HCT116 (cell line): ENCODE data around the gene ARL6IP6. TPM values are rescaled to one million over a fixed set of nuclear protein-coding genes. Genes with fewer than 3 reads are reported as not detected.

Experiments used
- ATAC-seq: fragments of 200-7000 bp; cut with Tn5 transposase; 2 replicates; pipeline ENCODE4 v1.9.1; 2020; ENCODE audit warnings: mild to moderate bottlenecking, moderate library complexity
- BruUV-seq: library from RNA; stranded (reverse); fragments of 400-500 nt; replicated peaks from 2 replicates; lab custom pipeline; 2021; lab: Mats Ljungman, UMichigan
- CTCF ChIA-PET: fragments of 300-600 bp; sonication (Branson Sonifier 250); formaldehyde crosslinking; loops from one replicate; lab custom pipeline; 2021; ENCODE audit warnings: antibody characterized with exemption; lab: Charles Lee
- POLR2A ChIA-PET: fragments of 300-600, 350-600 bp; sonication (Branson Sonifier 250); formaldehyde crosslinking; loops from one replicate; lab custom pipeline; 2021; ENCODE audit warnings: antibody characterized with exemption; lab: Charles Lee
- RAD21 ChIA-PET, 2 experiments: fragments of 300-600 bp; sonication (Branson Sonifier 250); formaldehyde crosslinking; loops; one replicate each; lab custom pipeline; 2023; ENCODE audit warnings: low total read pairs in 2 of 2; ENCODE audit not compliant: uncharacterized antibody in 2 of 2, unreplicated experiment in 2 of 2, low non-redundant PET in 1 of 2; lab: Charles Lee
- DNase-seq: peaks from one replicate; pipeline ENCODE4 v3.0.0-alpha.2; 2010; ENCODE audit warnings: low read depth, low spot score
- H2AFZ ChIP-seq: fragments of 200-600 bp; shearing (Covaris generic), sonication (generic); 2 replicates; pipeline ENCODE4 v1.6.1; 2017; ENCODE audit warnings: low read depth, mixed run types, mixed read lengths, antibody characterized with exemption, low read length; ENCODE audit not compliant: poor library complexity, severe bottlenecking
- H3K27ac ChIP-seq: 2 replicates; pipeline ENCODE4 v1.5.1; 2012; ENCODE audit warnings: low read depth, low read length
- H3K27me3 ChIP-seq: fragments of 200-600 bp; sonication (generic); 2 replicates; pipeline ENCODE4 v1.6.1; 2016; ENCODE audit warnings: mixed run types, low read length, mixed read lengths; ENCODE audit not compliant: insufficient read depth
- H3K36me3 ChIP-seq, 2 experiments: fragments of 200-500 bp in 1 of 2; fragments of 200-600 bp in 1 of 2; sonication (Bioruptor generic) in 1 of 2; sonication (generic) in 1 of 2; 2 replicates each; pipeline versions ENCODE4 v1.5.1 to v1.6.1; 2014 to 2016; ENCODE audit warnings: low read length in 2 of 2, inconsistent platforms in 1 of 2, mixed read lengths in 1 of 2, mixed run types in 1 of 2; ENCODE audit not compliant: insufficient read depth in 2 of 2, control insufficient read depth in 1 of 2
- H3K4me1 ChIP-seq, 2 experiments: fragments of 200-600 bp in 1 of 2; sonication (generic) in 1 of 2; 2 replicates each; pipeline versions ENCODE4 v1.5.1 to v1.6.1; 2012 to 2017; ENCODE audit warnings: low read length in 2 of 2, inconsistent platforms in 1 of 2, mild to moderate bottlenecking in 1 of 2, mixed read lengths in 1 of 2, mixed run types in 1 of 2, moderate library complexity in 1 of 2; ENCODE audit not compliant: insufficient read depth in 2 of 2, control insufficient read depth in 1 of 2
- H3K4me2 ChIP-seq: fragments of 200-600 bp; sonication (generic); 2 replicates; pipeline ENCODE4 v1.6.1; 2017; ENCODE audit warnings: mixed run types, low read length, mixed read lengths
- H3K4me3 ChIP-seq, 2 experiments: fragments of 200-600 bp in 1 of 2; sonication (generic) in 1 of 2; replicated peaks in 1 of 2; 2 replicates each; pipeline ENCODE4 v1.5.1; 2011 to 2016; ENCODE audit warnings: low read length in 2 of 2, control low read depth in 1 of 2, low read depth in 1 of 2, mild to moderate bottlenecking in 1 of 2, mixed read lengths in 1 of 2, mixed run types in 1 of 2
- H3K79me2 ChIP-seq: fragments of 200-600 bp; sonication (generic); 2 replicates; pipeline ENCODE4 v1.6.1; 2017; ENCODE audit warnings: mild to moderate bottlenecking, mixed run types, low read length, moderate library complexity, mixed read lengths; ENCODE audit not compliant: insufficient read depth
- H3K9ac ChIP-seq: fragments of 200-600 bp; sonication (generic); 2 replicates; pipeline ENCODE4 v1.6.1; 2016; ENCODE audit warnings: low read length, mixed read lengths
- H3K9me2 ChIP-seq: fragments of 200-600 bp; sonication (generic), shearing (Covaris generic); 2 replicates; pipeline ENCODE4 v1.6.1; 2017; ENCODE audit warnings: mixed run types, mild to moderate bottlenecking, moderate library complexity; ENCODE audit not compliant: insufficient read depth
- H3K9me3 ChIP-seq, 2 experiments: fragments of 200-500 bp in 1 of 2; fragments of 200-600 bp in 1 of 2; sonication (Bioruptor generic) in 1 of 2; sonication (generic) in 1 of 2; 2 replicates each; pipeline ENCODE4 v1.6.1; 2014 to 2017; ENCODE audit warnings: low read length in 2 of 2, mixed read lengths in 2 of 2, inconsistent platforms in 1 of 2, low read depth in 1 of 2, mild to moderate bottlenecking in 1 of 2, mixed run types in 1 of 2, moderate library complexity in 1 of 2; ENCODE audit not compliant: control insufficient read depth in 1 of 2, insufficient read depth in 1 of 2
- H4K20me1 ChIP-seq: fragments of 200-600 bp; sonication (generic), shearing (Covaris generic); 2 replicates; pipeline ENCODE4 v1.6.1; 2017; ENCODE audit warnings: mixed run types, mild to moderate bottlenecking, moderate library complexity; ENCODE audit not compliant: insufficient read depth
- CBX3 ChIP-seq: IDR thresholded peaks from 2 replicates; pipeline ENCODE4 v1.6.1; 2012; ENCODE audit warnings: low read depth
- CEBPB ChIP-seq: IDR thresholded peaks from 2 replicates; pipeline ENCODE4 v1.6.1; 2012; ENCODE audit warnings: low read depth
- EGR1 ChIP-seq: IDR thresholded peaks from 2 replicates; pipeline ENCODE4 v1.6.1; 2012; ENCODE audit warnings: low read depth
- EZH2 ChIP-seq: fragments of 200-600 bp; sonication (generic); IDR thresholded peaks from 2 replicates; pipeline ENCODE4 v1.6.1; 2017; ENCODE audit warnings: antibody characterized with exemption, mixed run types
- EZH2phosphoT487 ChIP-seq: fragments of 200-600 bp; IDR thresholded peaks from 2 replicates; pipeline ENCODE4 v1.6.1; 2018; ENCODE audit warnings: antibody characterized with exemption, borderline replicate concordance
- FOSL1 ChIP-seq: IDR thresholded peaks from 2 replicates; pipeline ENCODE4 v1.6.1; 2012; ENCODE audit warnings: low read depth
- JUND ChIP-seq: IDR thresholded peaks from 2 replicates; pipeline ENCODE4 v1.6.1; 2012
- POLR2A ChIP-seq: IDR thresholded peaks from 2 replicates; pipeline ENCODE4 v1.7.0; 2011; ENCODE audit warnings: borderline replicate concordance; ENCODE audit not compliant: insufficient read depth, insufficient read length; ENCODE audit errors: extremely low read depth
- POLR2AphosphoS5 ChIP-seq: IDR thresholded peaks from 2 replicates; pipeline ENCODE4 v1.6.1; 2011; ENCODE audit warnings: mild to moderate bottlenecking, low read depth, low read length, moderate library complexity
- RAD21 ChIP-seq: IDR thresholded peaks from 2 replicates; pipeline ENCODE4 v1.6.1; 2012; ENCODE audit warnings: low read depth, mild to moderate bottlenecking
- SIN3A ChIP-seq: IDR thresholded peaks from 2 replicates; pipeline ENCODE4 v1.6.1; 2012; ENCODE audit warnings: low read depth
- SP1 ChIP-seq: IDR thresholded peaks from 2 replicates; pipeline ENCODE4 v1.6.1; 2012; ENCODE audit warnings: low read depth
- TCF7L2 ChIP-seq: IDR thresholded peaks from 2 replicates; pipeline ENCODE4 v1.7.0; 2011; ENCODE audit warnings: borderline replicate concordance, inconsistent platforms; ENCODE audit not compliant: insufficient read depth, insufficient read length; ENCODE audit errors: extremely low read depth
- ZFX ChIP-seq: fragments of 450-650 bp; IDR thresholded peaks from 2 replicates; pipeline ENCODE4 v1.6.1; 2017
- ZNF274 ChIP-seq: fragments of 200-500 bp; sonication (Bioruptor generic); IDR thresholded peaks from 2 replicates; pipeline ENCODE4 v1.6.1; 2014; ENCODE audit warnings: mild to moderate bottlenecking, low read depth, low read length, inconsistent platforms
- intact Hi-C: fragments of 100-400 bp; cut with micrococcal nuclease; formaldehyde crosslinking; loops from 2 replicates; pipeline ENCODE4 v1.10.0; 2022
- total RNA-seq: library from RNA; stranded (reverse); gene quantifications from one replicate; pipeline ENCODE4 v1.2.1, GENCODE V29; 2021; ENCODE audit not compliant: unreplicated experiment
- TF ChIP-seq, protein P1 (sequence below): IDR thresholded peaks from 2 replicates; pipeline ENCODE4 v1.6.1; 2012
- TF ChIP-seq, protein P2 (sequence below), 3 experiments: fragments of 200-600 bp in 1 of 3; sonication (generic) in 1 of 3; IDR thresholded peaks in 2 of 3; conservative IDR thresholded peaks in 1 of 3; 2 replicates each; pipeline ENCODE4 v1.5.1; 2012 to 2017; ENCODE audit warnings: low read depth in 2 of 3, low read length in 2 of 3, antibody characterized with exemption in 1 of 3, borderline replicate concordance in 1 of 3, control low read depth in 1 of 3, mild to moderate bottlenecking in 1 of 3, mixed read lengths in 1 of 3, mixed run types in 1 of 3, moderate library complexity in 1 of 3; ENCODE audit not compliant: insufficient read depth in 1 of 3
- TF ChIP-seq, protein P3 (sequence below): IDR thresholded peaks from 2 replicates; pipeline ENCODE4 v1.6.1; 2012; ENCODE audit warnings: low read depth
- TF ChIP-seq, protein P4 (sequence below): IDR thresholded peaks from 2 replicates; pipeline ENCODE4 v1.6.1; 2012

ARL6IP6 gene
- total RNA-seq, 1 experiment from 2014 or later = 37.8 TPM

DNA sequence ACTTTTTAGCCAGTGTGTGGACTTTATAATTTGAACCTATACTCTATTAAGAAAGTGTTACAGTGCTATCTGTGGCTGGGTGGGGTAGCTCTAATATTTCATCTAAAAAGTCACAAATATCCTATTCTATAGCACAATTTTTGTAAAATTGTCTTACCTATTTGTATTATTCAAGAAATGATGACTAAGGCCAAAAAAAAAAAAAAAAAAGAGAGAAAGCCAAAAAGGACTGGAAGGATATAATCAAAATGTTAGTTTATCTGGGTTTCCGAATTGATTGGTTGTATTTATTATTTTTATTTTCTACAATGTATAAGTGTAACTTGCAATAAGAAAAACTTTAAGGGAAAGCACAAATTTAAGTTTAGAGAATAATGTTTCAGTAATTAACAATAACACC, 5.5 kb downstream of the ARL6IP6 start:
- no peak overlapping the region for H3K27ac ChIP-seq
- POLR2A ChIA-PET = no interaction called here

More for the DNA sequence above, 5.5 kb downstream of the ARL6IP6 start:
- CTCF ChIA-PET = interaction anchor here (1.4 kb wide), 1 partner anchor 19 kb away, joined by 3 read pairs; no protein-coding TSS in a partner anchor
- no peaks in the 10 kb centered on the region for H3K27me3 ChIP-seq
- H3K4me1 ChIP-seq = peaks cover 0 to 6% of the 10 kb centered on the region in 2 experiments; a peak in 2 of 4 replicates
- H3K4me3 ChIP-seq = no peak overlapping the region
- RAD21 ChIA-PET = no interaction called here
- no peak overlapping the region for H3K4me2 ChIP-seq
- no peaks in the 10 kb centered on the region for H3K9me2 ChIP-seq
- no peak for ATAC-seq
- H3K79me2 ChIP-seq = peaks cover 56% of the 10 kb centered on the region
- no peak overlapping the region for H3K9ac ChIP-seq
- intact Hi-C loops = no loop called here
- no TSS peak for BruUV-seq
- TF ChIP-seq, protein P1, sequence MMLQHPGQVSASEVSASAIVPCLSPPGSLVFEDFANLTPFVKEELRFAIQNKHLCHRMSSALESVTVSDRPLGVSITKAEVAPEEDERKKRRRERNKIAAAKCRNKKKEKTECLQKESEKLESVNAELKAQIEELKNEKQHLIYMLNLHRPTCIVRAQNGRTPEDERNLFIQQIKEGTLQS = no peak
- TF ChIP-seq EZH2phosphoT487 = no peak
- no peak for TF ChIP-seq EZH2
- no peak for TF ChIP-seq TCF7L2
- no peak for TF ChIP-seq POLR2A
- TF ChIP-seq, protein P2, sequence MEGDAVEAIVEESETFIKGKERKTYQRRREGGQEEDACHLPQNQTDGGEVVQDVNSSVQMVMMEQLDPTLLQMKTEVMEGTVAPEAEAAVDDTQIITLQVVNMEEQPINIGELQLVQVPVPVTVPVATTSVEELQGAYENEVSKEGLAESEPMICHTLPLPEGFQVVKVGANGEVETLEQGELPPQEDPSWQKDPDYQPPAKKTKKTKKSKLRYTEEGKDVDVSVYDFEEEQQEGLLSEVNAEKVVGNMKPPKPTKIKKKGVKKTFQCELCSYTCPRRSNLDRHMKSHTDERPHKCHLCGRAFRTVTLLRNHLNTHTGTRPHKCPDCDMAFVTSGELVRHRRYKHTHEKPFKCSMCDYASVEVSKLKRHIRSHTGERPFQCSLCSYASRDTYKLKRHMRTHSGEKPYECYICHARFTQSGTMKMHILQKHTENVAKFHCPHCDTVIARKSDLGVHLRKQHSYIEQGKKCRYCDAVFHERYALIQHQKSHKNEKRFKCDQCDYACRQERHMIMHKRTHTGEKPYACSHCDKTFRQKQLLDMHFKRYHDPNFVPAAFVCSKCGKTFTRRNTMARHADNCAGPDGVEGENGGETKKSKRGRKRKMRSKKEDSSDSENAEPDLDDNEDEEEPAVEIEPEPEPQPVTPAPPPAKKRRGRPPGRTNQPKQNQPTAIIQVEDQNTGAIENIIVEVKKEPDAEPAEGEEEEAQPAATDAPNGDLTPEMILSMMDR (IDR thresholded peaks at IDR 0.05 in 2 of 3, conservative IDR thresholded peaks at IDR 0.05 in 1 of 3; ENCODE audit: borderline replicate concordance in 1 of 3, insufficient read depth in 1 of 3, low read depth in 2 of 3, low read length in 2 of 3) = no peak
- no peak for TF ChIP-seq SIN3A
- TF ChIP-seq POLR2AphosphoS5 = no peak
- TF ChIP-seq JUND = no peak
- no peak for TF ChIP-seq RAD21
- TF ChIP-seq, protein P3, sequence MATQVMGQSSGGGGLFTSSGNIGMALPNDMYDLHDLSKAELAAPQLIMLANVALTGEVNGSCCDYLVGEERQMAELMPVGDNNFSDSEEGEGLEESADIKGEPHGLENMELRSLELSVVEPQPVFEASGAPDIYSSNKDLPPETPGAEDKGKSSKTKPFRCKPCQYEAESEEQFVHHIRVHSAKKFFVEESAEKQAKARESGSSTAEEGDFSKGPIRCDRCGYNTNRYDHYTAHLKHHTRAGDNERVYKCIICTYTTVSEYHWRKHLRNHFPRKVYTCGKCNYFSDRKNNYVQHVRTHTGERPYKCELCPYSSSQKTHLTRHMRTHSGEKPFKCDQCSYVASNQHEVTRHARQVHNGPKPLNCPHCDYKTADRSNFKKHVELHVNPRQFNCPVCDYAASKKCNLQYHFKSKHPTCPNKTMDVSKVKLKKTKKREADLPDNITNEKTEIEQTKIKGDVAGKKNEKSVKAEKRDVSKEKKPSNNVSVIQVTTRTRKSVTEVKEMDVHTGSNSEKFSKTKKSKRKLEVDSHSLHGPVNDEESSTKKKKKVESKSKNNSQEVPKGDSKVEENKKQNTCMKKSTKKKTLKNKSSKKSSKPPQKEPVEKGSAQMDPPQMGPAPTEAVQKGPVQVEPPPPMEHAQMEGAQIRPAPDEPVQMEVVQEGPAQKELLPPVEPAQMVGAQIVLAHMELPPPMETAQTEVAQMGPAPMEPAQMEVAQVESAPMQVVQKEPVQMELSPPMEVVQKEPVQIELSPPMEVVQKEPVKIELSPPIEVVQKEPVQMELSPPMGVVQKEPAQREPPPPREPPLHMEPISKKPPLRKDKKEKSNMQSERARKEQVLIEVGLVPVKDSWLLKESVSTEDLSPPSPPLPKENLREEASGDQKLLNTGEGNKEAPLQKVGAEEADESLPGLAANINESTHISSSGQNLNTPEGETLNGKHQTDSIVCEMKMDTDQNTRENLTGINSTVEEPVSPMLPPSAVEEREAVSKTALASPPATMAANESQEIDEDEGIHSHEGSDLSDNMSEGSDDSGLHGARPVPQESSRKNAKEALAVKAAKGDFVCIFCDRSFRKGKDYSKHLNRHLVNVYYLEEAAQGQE = no peak
- TF ChIP-seq ZNF274 = no peak
- TF ChIP-seq EGR1 = no peak
- TF ChIP-seq FOSL1 = no peak
- TF ChIP-seq CEBPB = no peak
- TF ChIP-seq ZFX = no peak
- TF ChIP-seq, protein P4, sequence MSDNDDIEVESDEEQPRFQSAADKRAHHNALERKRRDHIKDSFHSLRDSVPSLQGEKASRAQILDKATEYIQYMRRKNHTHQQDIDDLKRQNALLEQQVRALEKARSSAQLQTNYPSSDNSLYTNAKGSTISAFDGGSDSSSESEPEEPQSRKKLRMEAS = no peak
- no peak for TF ChIP-seq SP1
- no peak for TF ChIP-seq CBX3
- no peak overlapping the region for H2AFZ ChIP-seq
- H3K36me3 ChIP-seq = peaks cover 0 to 2% of the 10 kb centered on the region in 2 experiments; a peak in 2 of 4 replicates
- H3K9me3 ChIP-seq = no peaks in the 10 kb centered on the region
- no peaks in the 10 kb centered on the region for H4K20me1 ChIP-seq
- DNase-seq = no peak
